Esophagus muscularis mucosa (tissue), 4 donors: ENCODE measurements around the gene TOR4A. TPM values are rescaled to one million over a fixed set of nuclear protein-coding genes. Genes with fewer than 3 reads are reported as not detected.

Source experiments
- DNase-seq: peaks from one replicate; pipeline ENCODE4 v3.0.0-alpha.2; 2017; ENCODE audit errors: extremely low spot score
- H3K27ac ChIP-seq, 4 donors: fragments of 200-600 bp; sonication (generic); replicated peaks in 1 of 4; 1 replicate in 3 of 4; 2 replicates in 1 of 4; pipeline ENCODE4 v1.5.1; 2016 to 2019; ENCODE audit warnings: mild to moderate bottlenecking in 1 of 4
- H3K27me3 ChIP-seq, 4 donors: fragments of 200-600 bp; sonication (generic); one replicate each; pipeline versions ENCODE4 v1.5.1 to v1.6.0; 2016 to 2019
- H3K36me3 ChIP-seq, 4 donors: fragments of 200-600 bp; sonication (generic); one replicate each; pipeline ENCODE4 v1.5.1; 2016 to 2019
- H3K4me1 ChIP-seq, 4 donors: fragments of 200-600 bp; sonication (generic); one replicate each; pipeline ENCODE4 v1.5.1; 2016 to 2019
- H3K4me3 ChIP-seq, 4 donors: fragments of 200-600 bp; sonication (generic); 1 replicate in 2 of 4; 2 replicates in 2 of 4; pipeline ENCODE4 v1.5.1; 2016 to 2019; ENCODE audit warnings: mild to moderate bottlenecking in 4 of 4, moderate library complexity in 1 of 4
- H3K9me3 ChIP-seq, 4 donors: fragments of 200-600 bp; sonication (generic); 1 replicate in 3 of 4; 2 replicates in 1 of 4; pipeline ENCODE4 v1.5.1; 2016 to 2019
- CTCF ChIP-seq, 3 experiments: fragments of 200-600 bp in 2 of 3; fragments of 450-650 bp in 1 of 3; sonication (generic) in 2 of 3; IDR thresholded peaks; one replicate each; pipeline ENCODE4 v1.5.1; 2017 to 2019; ENCODE audit warnings: antibody characterized with exemption in 3 of 3, mild to moderate bottlenecking in 2 of 3, moderate library complexity in 1 of 3
- EP300 ChIP-seq: sonication (generic); formaldehyde crosslinking; IDR thresholded peaks from one replicate; pipeline ENCODE4 v1.6.1; 2017; ENCODE audit warnings: antibody characterized with exemption
- POLR2A ChIP-seq: fragments of 450-650 bp; IDR thresholded peaks from one replicate; pipeline ENCODE4 v1.6.1; 2017; ENCODE audit warnings: antibody characterized with exemption, moderate library complexity, mild to moderate bottlenecking, low read depth
- POLR2AphosphoS5 ChIP-seq, 2 donors: sonication (generic); formaldehyde crosslinking; IDR thresholded peaks; one replicate each; pipeline ENCODE4 v1.6.1; 2017; ENCODE audit warnings: antibody characterized with exemption in 2 of 2
- WGBS: methylation state at CpG from one replicate; pipeline ENCODE4 v1.1.5; 2018; 5-methylcytosine and 5-hydroxymethylcytosine counted together
- intact Hi-C: fragments of 100-400 bp; cut with DNase I; formaldehyde crosslinking; loops from one replicate; pipeline ENCODE4 v1.15.1; 2023
- total RNA-seq, 4 donors: library from RNA; depleted of rRNA; stranded (reverse); fragments of >200 nt; gene quantifications; one replicate each; pipeline versions ENCODE4 v1.1.0 to v1.2.1, GENCODE V29; 2016

TOR4A gene
- total RNA-seq, 4 donors from 2014 or later, result 5.0 to 9.2 (median 7.3) TPM

GRCh38 chr9:137308057-137308619 lies 30.6 kb downstream of the TOR4A start:
- intact Hi-C loops, result no loop called here

GRCh38 chr9:137309368-137310188 lies 32.1 kb downstream of the TOR4A start:
- H3K27me3 ChIP-seq, result peaks cover 0 to 73% (median 13%) of the 10 kb centered on the region in 4 donors
- DNase-seq, result no peak

More at GRCh38 chr9:137308057-137308619, 30.6 kb downstream of the TOR4A start:
- Histone ChIP-seq H3K4me3 (no peak overlapping the region), H3K27me3 (peaks cover 0 to 85% (median 13%) of the 10 kb centered on the region in 4 donors), H3K9me3 (no peaks in the 10 kb centered on the region), H3K36me3 (no peaks in the 10 kb centered on the region), H3K27ac (no peak overlapping the region), H3K4me1 (peaks cover 45 to 49% (median 47%) of the 10 kb centered on the region in 4 donors)
- TF ChIP-seq POLR2AphosphoS5 (IDR thresholded peaks at IDR 0.05) (no peak), POLR2A (no peak), EP300 (no peak), CTCF (IDR thresholded peaks at IDR 0.05) (no peak)
- 60% methylated on average over 16 of the region's 20 CpGs for WGBS
- DNase-seq, result no peak

GRCh38 chr9:137310189-137311052 lies 32.9 kb downstream of the TOR4A start:
- no peaks in the 10 kb centered on the region for H3K36me3 ChIP-seq
- intact Hi-C loops, result no loop called here
- no peak overlapping the region for H3K27ac ChIP-seq
- H3K9me3 ChIP-seq, result no peaks in the 10 kb centered on the region
- 81% methylated on average over 15 of the region's 20 CpGs for WGBS
- H3K27me3 ChIP-seq, result peaks cover 0 to 73% (median 15%) of the 10 kb centered on the region in 4 donors
- H3K4me3 ChIP-seq, result no peak overlapping the region
- no peak for DNase-seq
- no peak for TF ChIP-seq POLR2A
- no peak for TF ChIP-seq POLR2AphosphoS5 (IDR thresholded peaks at IDR 0.05)
- TF ChIP-seq EP300, result no peak
- no peak for TF ChIP-seq CTCF (IDR thresholded peaks at IDR 0.05)
- peaks cover 24 to 34% (median 31%) of the 10 kb centered on the region in 4 donors for H3K4me1 ChIP-seq

More at GRCh38 chr9:137309368-137310188, 32.1 kb downstream of the TOR4A start:
- Histone ChIP-seq H3K4me1 (peaks cover 30 to 36% (median 33%) of the 10 kb centered on the region in 4 donors), H3K27ac (no peak overlapping the region), H3K4me3 (no peak overlapping the region), H3K9me3 (no peaks in the 10 kb centered on the region), H3K36me3 (no peaks in the 10 kb centered on the region)
- intact Hi-C loops, result no loop called here
- WGBS, result 96% methylated on average over 9 of the region's 15 CpGs
- TF ChIP-seq CTCF (IDR thresholded peaks at IDR 0.05) (no peak), POLR2AphosphoS5 (IDR thresholded peaks at IDR 0.05) (no peak), POLR2A (no peak), EP300 (no peak)

- Histone ChIP-seq H3K27me3 (peaks cover 4 to 73% (median 18%) of the 10 kb centered on the region in 4 donors), H3K27ac (peak overlapping the region in 1 of 4 donors; percentile 14), H3K4me3 (no peak overlapping the region), H3K9me3 (no peaks in the 10 kb centered on the region), H3K36me3 (no peaks in the 10 kb centered on the region), H3K4me1 (peaks cover 24 to 34% (median 31%) of the 10 kb centered on the region in 4 donors)
- 96% methylated on average over 4 of the region's 27 CpGs for WGBS
- TF ChIP-seq POLR2AphosphoS5 (IDR thresholded peaks at IDR 0.05) (no peak), POLR2A (no peak), CTCF (IDR thresholded peaks at IDR 0.05) (no peak), EP300 (no peak)
- DNase-seq, result no peak
- intact Hi-C loops, result no loop called here
Observed at GRCh38 chr9:137311171-137311985, 33.9 kb downstream of the TOR4A start.
